Breast epithelium (tissue), 4 donors: ENCODE measurements around the gene RNF11. TPM values are rescaled to one million over a fixed set of nuclear protein-coding genes. Genes with fewer than 3 reads are reported as not detected.

Experiments
- DNase-seq, 2 donors: peaks; one replicate each; pipeline ENCODE4 v3.0.0-alpha.2; 2019; ENCODE audit warnings: low spot score in 2 of 2
- H3K27ac ChIP-seq, 2 donors: fragments of 200-600 bp; sonication (generic) in 1 of 2; one replicate each; pipeline ENCODE4 v1.5.1; 2016 to 2019; ENCODE audit warnings: mild to moderate bottlenecking in 1 of 2
- H3K27me3 ChIP-seq, 2 donors: fragments of 200-600 bp; sonication (generic) in 1 of 2; one replicate each; pipeline versions ENCODE4 v1.5.1 to v1.6.0; 2017 to 2019; ENCODE audit warnings: control low read depth in 1 of 2, mild to moderate bottlenecking in 1 of 2
- H3K36me3 ChIP-seq: fragments of 200-600 bp; one replicate; pipeline ENCODE4 v1.5.1; 2019
- H3K4me1 ChIP-seq, 2 donors: fragments of 200-600 bp; sonication (generic); one replicate each; pipeline ENCODE4 v1.5.1; 2016 to 2019; ENCODE audit warnings: control low read depth in 1 of 2
- H3K4me3 ChIP-seq, 3 donors: fragments of 200-600 bp; sonication (generic); 1 replicate in 2 of 3; 2 replicates in 1 of 3; pipeline ENCODE4 v1.5.1; 2016 to 2019; ENCODE audit warnings: mild to moderate bottlenecking in 3 of 3, moderate library complexity in 2 of 3
- H3K9me3 ChIP-seq, 2 donors: fragments of 200-600 bp; sonication (generic) in 1 of 2; one replicate each; pipeline ENCODE4 v1.5.1; 2016 to 2019; ENCODE audit warnings: control low read depth in 1 of 2
- POLR2A ChIP-seq: fragments of 450-650 bp; IDR thresholded peaks from one replicate; pipeline ENCODE4 v1.6.1; 2016; ENCODE audit warnings: antibody characterized with exemption, mild to moderate bottlenecking, moderate library complexity
- POLR2AphosphoS5 ChIP-seq, 3 donors: sonication (generic); formaldehyde crosslinking; IDR thresholded peaks; one replicate each; pipeline ENCODE4 v1.6.1; 2017; ENCODE audit warnings: antibody characterized with exemption in 3 of 3
- intact Hi-C: fragments of 100-400 bp; cut with DNase I; formaldehyde crosslinking; loops from one replicate; pipeline ENCODE4 v1.15.1; 2023; ENCODE audit warnings: low total_unique reads
- total RNA-seq, 3 donors: library from RNA; depleted of rRNA; stranded (reverse); fragments of >200 nt; gene quantifications; one replicate each; pipeline ENCODE4 v1.1.0, GENCODE V29; 2016
- TF ChIP-seq, protein P1 (sequence below), 3 donors: fragments of 450-650 bp; IDR thresholded peaks; one replicate each; pipeline ENCODE4 v1.5.1; 2016 to 2017; ENCODE audit warnings: antibody characterized with exemption in 3 of 3, mild to moderate bottlenecking in 3 of 3, moderate library complexity in 3 of 3

Gene RNF11
- total RNA-seq, 3 donors from 2014 or later, result 96.0 to 100 (median 96.9) TPM

DNA sequence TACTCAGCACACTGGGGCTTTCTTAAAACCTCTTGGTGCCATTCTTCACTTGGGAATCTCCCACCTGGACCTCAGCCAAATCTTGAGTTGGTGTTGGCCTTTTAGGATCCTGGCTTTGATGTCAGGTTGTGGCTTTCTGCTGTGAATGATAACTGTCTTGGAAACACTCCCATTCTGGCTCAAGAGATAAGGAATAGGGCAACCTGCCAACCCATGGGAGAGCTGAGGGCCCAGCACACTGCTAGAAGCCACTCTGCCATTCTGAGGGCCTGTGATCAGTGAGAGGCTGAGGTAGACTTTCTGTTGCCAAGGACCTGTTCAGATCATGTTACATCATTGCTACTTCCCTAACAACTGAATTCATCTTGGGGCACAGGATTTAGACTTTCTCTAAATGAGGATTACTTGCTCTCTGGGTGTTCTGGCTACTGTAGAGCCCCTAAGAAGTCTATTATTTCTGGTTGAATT is 48.4 kb downstream of the RNF11 start:
- DNase-seq, result no peak
- Histone ChIP-seq H3K9me3 (no peaks in the 10 kb centered on the region), H3K27me3 (no peaks in the 10 kb centered on the region), H3K4me3 (no peak overlapping the region), H3K4me1 (no peaks in the 10 kb centered on the region), H3K36me3 (no peaks in the 10 kb centered on the region), H3K27ac (no peak overlapping the region)
- intact Hi-C loops, result no loop called here
- no peak for TF ChIP-seq POLR2AphosphoS5 (IDR thresholded peaks at IDR 0.05)
- TF ChIP-seq, protein P1, sequence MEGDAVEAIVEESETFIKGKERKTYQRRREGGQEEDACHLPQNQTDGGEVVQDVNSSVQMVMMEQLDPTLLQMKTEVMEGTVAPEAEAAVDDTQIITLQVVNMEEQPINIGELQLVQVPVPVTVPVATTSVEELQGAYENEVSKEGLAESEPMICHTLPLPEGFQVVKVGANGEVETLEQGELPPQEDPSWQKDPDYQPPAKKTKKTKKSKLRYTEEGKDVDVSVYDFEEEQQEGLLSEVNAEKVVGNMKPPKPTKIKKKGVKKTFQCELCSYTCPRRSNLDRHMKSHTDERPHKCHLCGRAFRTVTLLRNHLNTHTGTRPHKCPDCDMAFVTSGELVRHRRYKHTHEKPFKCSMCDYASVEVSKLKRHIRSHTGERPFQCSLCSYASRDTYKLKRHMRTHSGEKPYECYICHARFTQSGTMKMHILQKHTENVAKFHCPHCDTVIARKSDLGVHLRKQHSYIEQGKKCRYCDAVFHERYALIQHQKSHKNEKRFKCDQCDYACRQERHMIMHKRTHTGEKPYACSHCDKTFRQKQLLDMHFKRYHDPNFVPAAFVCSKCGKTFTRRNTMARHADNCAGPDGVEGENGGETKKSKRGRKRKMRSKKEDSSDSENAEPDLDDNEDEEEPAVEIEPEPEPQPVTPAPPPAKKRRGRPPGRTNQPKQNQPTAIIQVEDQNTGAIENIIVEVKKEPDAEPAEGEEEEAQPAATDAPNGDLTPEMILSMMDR (IDR thresholded peaks at IDR 0.05), result no peak
- no peak for TF ChIP-seq POLR2A

DNA sequence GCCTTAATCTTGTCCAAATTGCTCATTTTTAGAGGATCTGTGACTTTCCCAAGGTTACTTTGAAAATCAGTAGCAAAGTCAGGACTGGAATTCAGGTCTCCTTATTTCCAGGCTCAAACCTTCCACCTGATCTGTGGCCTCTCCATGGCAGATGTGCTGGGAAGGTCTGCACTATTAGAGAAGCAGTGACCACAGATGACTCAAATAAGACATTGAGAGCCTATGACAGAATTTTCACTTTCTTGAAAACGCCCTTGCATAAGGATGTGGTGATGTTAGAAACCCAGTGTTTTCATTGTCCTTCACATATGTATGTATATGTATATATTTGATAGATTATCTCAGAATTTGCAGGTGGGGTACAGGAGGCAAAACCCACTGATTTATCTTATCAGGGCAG is 49.0 kb downstream of the RNF11 start:
- no peaks in the 10 kb centered on the region for H3K4me1 ChIP-seq
- H3K36me3 ChIP-seq, result no peaks in the 10 kb centered on the region
- TF ChIP-seq POLR2A (no peak), POLR2AphosphoS5 (IDR thresholded peaks at IDR 0.05) (no peak)
- TF ChIP-seq, protein P1 (IDR thresholded peaks at IDR 0.05), result no peak
- DNase-seq, result no peak
- H3K9me3 ChIP-seq, result no peaks in the 10 kb centered on the region
- H3K27me3 ChIP-seq, result no peaks in the 10 kb centered on the region
- no peak overlapping the region for H3K4me3 ChIP-seq
- intact Hi-C loops, result no loop called here
- no peak overlapping the region for H3K27ac ChIP-seq

DNA sequence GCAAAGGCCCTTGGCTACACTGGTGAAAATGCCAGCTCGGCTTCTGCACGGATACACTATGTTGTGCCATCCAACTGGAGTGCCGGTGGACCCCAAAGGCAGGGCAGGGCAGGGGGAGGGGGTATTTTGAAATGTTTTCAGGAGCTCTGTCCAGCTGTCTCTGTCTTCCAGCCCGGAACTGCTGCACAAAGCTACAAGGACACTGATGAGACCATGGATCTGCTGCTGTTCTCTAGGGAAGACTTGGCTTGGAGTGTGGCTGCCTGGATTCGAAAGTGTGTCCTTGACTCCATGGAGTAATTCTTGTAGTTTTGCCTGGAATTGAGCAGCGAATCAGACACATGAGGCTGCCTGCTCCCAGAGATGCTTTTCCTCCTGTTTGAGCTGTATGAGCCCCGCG is 51.9 kb downstream of the RNF11 start:
- Histone ChIP-seq H3K4me1 (no peaks in the 10 kb centered on the region), H3K27me3 (no peaks in the 10 kb centered on the region), H3K9me3 (no peaks in the 10 kb centered on the region), H3K4me3 (no peak overlapping the region), H3K27ac (no peak overlapping the region), H3K36me3 (no peaks in the 10 kb centered on the region)
- intact Hi-C loops, result no loop called here
- TF ChIP-seq POLR2AphosphoS5 (IDR thresholded peaks at IDR 0.05) (no peak), POLR2A (no peak)
- TF ChIP-seq, protein P1 (IDR thresholded peaks at IDR 0.05), result no peak
- DNase-seq, result no peak

DNA sequence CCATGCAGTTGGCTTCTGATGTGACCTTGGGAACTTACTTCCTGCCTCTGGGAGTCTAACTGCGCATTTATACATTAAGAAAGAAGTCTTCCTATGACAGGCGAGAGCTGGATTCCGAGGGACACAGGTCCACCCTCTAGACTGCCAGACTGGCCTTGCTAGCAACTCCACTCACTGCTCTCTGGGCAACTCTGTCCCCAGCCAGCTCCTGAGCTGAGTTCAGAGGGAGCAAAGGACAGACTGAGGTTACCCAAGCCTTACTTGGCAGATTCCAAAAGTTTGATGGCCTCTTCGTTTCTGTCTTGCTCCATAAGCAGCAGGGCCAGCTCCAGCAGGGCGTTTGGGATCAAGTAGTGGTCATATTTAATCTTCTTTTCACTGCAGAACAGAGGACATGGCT is 52.5 kb downstream of the RNF11 start:
- intact Hi-C loops, result no loop called here
- Histone ChIP-seq H3K4me3 (no peak overlapping the region), H3K9me3 (no peaks in the 10 kb centered on the region), H3K4me1 (no peaks in the 10 kb centered on the region), H3K27ac (no peak overlapping the region), H3K36me3 (no peaks in the 10 kb centered on the region), H3K27me3 (no peaks in the 10 kb centered on the region)
- no peak for DNase-seq
- TF ChIP-seq POLR2A (no peak), POLR2AphosphoS5 (IDR thresholded peaks at IDR 0.05) (no peak)
- TF ChIP-seq, protein P1 (IDR thresholded peaks at IDR 0.05), result no peak

DNA sequence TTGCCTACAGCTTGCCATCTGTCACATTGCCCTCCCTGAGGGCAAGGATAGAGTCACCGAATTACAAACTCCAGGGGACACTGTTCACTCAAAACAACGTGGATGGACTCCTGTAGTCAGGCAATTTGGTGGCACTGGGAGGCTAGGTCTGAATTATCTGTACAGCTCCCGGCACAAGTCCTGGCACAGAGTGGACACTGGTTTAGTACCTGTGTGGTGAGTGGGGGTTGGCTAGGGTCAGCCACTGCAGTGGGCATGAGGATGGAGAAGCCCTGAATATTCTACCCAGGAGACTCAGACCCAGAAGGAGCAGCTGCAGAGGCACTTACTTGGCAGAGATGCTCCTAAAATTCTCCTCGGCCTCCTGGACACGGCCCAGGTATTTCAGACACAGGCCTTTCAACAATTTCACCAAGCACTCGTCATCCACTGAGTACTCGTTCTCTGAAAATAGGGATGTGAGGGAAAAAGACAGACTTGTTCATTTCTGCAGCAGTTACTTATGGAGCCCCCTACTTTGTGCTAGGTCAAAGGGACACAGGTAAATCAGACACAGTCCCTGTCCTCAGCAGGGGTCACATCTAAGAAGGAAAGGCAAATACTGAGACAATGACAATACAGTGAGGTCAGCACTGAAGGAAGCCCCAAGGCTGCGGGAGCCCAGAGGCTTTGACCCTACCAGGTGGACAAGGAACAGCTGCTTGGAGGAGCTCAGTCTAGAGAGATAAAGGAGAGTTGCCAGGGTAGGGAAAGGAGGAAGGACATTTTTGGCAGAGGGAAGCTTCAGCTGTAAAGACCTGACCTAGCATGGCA is 53.8 kb downstream of the RNF11 start:
- no peaks in the 10 kb centered on the region for H3K27me3 ChIP-seq
- no peak overlapping the region for H3K27ac ChIP-seq
- intact Hi-C loops, result no loop called here
- H3K9me3 ChIP-seq, result no peaks in the 10 kb centered on the region
- no peak overlapping the region for H3K4me3 ChIP-seq
- DNase-seq, result no peak
- H3K36me3 ChIP-seq, result no peaks in the 10 kb centered on the region
- H3K4me1 ChIP-seq, result no peaks in the 10 kb centered on the region
- TF ChIP-seq POLR2AphosphoS5 (IDR thresholded peaks at IDR 0.05) (no peak), POLR2A (no peak)
- TF ChIP-seq, protein P1 (IDR thresholded peaks at IDR 0.05), result no peak
